Bronchial epithelial cell (primary cell): ENCODE data around the gene KCTD4. TPM values are rescaled to one million over a fixed set of nuclear protein-coding genes. Genes with fewer than 3 reads are reported as not detected.

Experiments
- DNase-seq: peaks from one replicate; pipeline ENCODE4 v3.0.0-alpha.2; 2010; ENCODE audit warnings: low read depth
- FAIRE-seq: peaks from 2 replicates; lab custom pipeline; 2011; peaks lifted over from hg19 to GRCh38; lab: Jason Lieb, UNC
- H3K27me3 ChIP-seq: 2 replicates; pipeline ENCODE4 v1.5.1; 2011; ENCODE audit warnings: low read length; ENCODE audit not compliant: control insufficient read depth, insufficient read depth
- H3K36me3 ChIP-seq: 2 replicates; pipeline ENCODE4 v1.5.1; 2011; ENCODE audit warnings: low read length; ENCODE audit not compliant: control insufficient read depth, insufficient read depth
- H3K4me3 ChIP-seq: 2 replicates; pipeline ENCODE4 v1.5.1; 2011; ENCODE audit warnings: mild to moderate bottlenecking, low read depth, low read length, control low read depth
- total RNA-seq: library from RNA; depleted of rRNA; stranded (reverse); fragments of >200 nt; gene quantifications from 2 replicates; pipeline ENCODE4 v1.2.1, GENCODE V29; 2014
- TF ChIP-seq, protein P1 (sequence below): IDR thresholded peaks from 2 replicates; pipeline ENCODE4 v1.5.1; 2011; ENCODE audit warnings: mild to moderate bottlenecking, moderate library complexity, low read length, control low read depth, inconsistent platforms; ENCODE audit not compliant: insufficient read depth, severe bottlenecking

KCTD4 gene
- total RNA-seq, 1 donor from 2014 or later: not detected

- Histone ChIP-seq H3K36me3 (no peaks in the 10 kb centered on the region), H3K4me3 (no peak overlapping the region), H3K27me3 (no peaks in the 10 kb centered on the region)
- FAIRE-seq: no peak
- no peak for DNase-seq
- TF ChIP-seq, protein P1, sequence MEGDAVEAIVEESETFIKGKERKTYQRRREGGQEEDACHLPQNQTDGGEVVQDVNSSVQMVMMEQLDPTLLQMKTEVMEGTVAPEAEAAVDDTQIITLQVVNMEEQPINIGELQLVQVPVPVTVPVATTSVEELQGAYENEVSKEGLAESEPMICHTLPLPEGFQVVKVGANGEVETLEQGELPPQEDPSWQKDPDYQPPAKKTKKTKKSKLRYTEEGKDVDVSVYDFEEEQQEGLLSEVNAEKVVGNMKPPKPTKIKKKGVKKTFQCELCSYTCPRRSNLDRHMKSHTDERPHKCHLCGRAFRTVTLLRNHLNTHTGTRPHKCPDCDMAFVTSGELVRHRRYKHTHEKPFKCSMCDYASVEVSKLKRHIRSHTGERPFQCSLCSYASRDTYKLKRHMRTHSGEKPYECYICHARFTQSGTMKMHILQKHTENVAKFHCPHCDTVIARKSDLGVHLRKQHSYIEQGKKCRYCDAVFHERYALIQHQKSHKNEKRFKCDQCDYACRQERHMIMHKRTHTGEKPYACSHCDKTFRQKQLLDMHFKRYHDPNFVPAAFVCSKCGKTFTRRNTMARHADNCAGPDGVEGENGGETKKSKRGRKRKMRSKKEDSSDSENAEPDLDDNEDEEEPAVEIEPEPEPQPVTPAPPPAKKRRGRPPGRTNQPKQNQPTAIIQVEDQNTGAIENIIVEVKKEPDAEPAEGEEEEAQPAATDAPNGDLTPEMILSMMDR: no peak
Observed at GRCh38 chr13:45199711-45200110, 1.1 kb downstream of the KCTD4 start.

GRCh38 chr13:45198924-45199323 lies 1.9 kb downstream of the KCTD4 start:
- Histone ChIP-seq H3K27me3 (no peaks in the 10 kb centered on the region), H3K36me3 (no peaks in the 10 kb centered on the region), H3K4me3 (no peak overlapping the region)
- TF ChIP-seq, protein P1: no peak
- DNase-seq: no peak
- FAIRE-seq: no peak

- no peaks in the 10 kb centered on the region for H3K36me3 ChIP-seq
- TF ChIP-seq, protein P1: no peak
- no peak overlapping the region for H3K4me3 ChIP-seq
- FAIRE-seq (no peak), DNase-seq (no peak)
- no peaks in the 10 kb centered on the region for H3K27me3 ChIP-seq
Observed at GRCh38 chr13:45198041-45198440, 2.8 kb downstream of the KCTD4 start.

DNA sequence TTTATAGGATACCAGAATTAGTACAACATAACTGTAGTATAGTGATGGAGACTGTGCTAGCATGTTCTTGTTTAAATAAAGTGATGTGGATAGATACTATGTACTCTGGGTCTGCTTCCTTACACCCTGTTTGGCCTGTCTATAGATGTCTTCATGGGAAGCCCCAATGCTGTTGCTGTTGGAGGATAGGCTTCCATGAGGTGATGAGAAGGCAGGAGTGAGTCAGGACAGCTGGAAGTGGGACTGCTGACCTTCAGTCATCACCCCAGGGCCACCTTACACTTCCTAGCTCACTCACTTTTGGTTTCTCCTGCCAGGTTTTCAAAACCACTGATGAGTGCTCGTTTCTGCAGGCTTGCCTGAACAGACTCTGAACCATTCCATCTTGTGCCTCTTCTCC lies 4.2 kb downstream of the KCTD4 start:
- no peak overlapping the region for H3K4me3 ChIP-seq
- peak; percentile 7 for FAIRE-seq

GRCh38 chr13:45196096-45196495 lies 4.7 kb downstream of the KCTD4 start:
- no peaks in the 10 kb centered on the region for H3K27me3 ChIP-seq
- DNase-seq (no peak), FAIRE-seq (no peak)
- no peak overlapping the region for H3K4me3 ChIP-seq
- H3K36me3 ChIP-seq: no peaks in the 10 kb centered on the region
- TF ChIP-seq, protein P1: no peak

More for the DNA sequence above, 4.2 kb downstream of the KCTD4 start:
- DNase-seq: peak; percentile 94
- Histone ChIP-seq H3K27me3 (no peaks in the 10 kb centered on the region), H3K36me3 (no peaks in the 10 kb centered on the region)
- TF ChIP-seq, protein P1: no peak

DNA sequence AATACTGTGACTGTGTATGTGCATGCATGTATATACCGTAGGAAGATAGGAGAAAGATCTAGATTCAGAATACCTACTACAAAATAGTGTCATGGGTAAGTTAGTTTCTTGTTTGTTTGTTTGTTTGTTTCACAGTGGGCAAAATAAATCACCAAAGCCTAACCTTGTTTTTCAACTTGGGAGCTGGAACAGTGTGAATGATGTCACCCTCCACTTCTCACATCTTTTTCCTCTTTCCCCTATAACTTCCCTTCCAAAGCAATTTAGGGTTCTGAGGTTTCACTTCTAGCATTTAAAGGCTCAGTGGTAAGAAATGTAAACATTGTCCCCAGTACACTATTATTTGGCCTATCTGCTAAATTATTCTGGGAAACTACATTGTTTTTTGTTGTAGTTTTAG lies 5.4 kb downstream of the KCTD4 start:
- no peaks in the 10 kb centered on the region for H3K36me3 ChIP-seq
- no peak for FAIRE-seq
- TF ChIP-seq, protein P1: no peak
- H3K27me3 ChIP-seq: no peaks in the 10 kb centered on the region
- H3K4me3 ChIP-seq: no peak overlapping the region
- DNase-seq: no peak
